Smooth muscle cell (in vitro differentiated cells): Measurements from ENCODE around the gene ACVR1. TPM values are rescaled to one million over a fixed set of nuclear protein-coding genes. Genes with fewer than 3 reads are reported as not detected.
A peak's percentile ranks its signal among the peaks of the same experiment; 100 is the strongest.

Experiments
- DNase-seq: peaks from one replicate; lab custom pipeline; 2025; ENCODE audit not compliant: unreplicated experiment; lab: John Stamatoyannopoulos, UW
- H2AFZ ChIP-seq: fragments of 200-600 bp; sonication (generic); 2 replicates; pipeline ENCODE4 v1.6.0; 2016; ENCODE audit warnings: antibody characterized with exemption, low read depth, mild to moderate bottlenecking
- H3F3A ChIP-seq: fragments of 200-600 bp; sonication (generic); 2 replicates; pipeline ENCODE4 v1.6.0; 2017; ENCODE audit warnings: antibody characterized with exemption, low read depth
- H3K27ac ChIP-seq: fragments of 200-600 bp; sonication (generic); 2 replicates; pipeline ENCODE4 v1.5.1; 2016; ENCODE audit warnings: low read depth, mild to moderate bottlenecking
- H3K27me3 ChIP-seq: fragments of 200-600 bp; sonication (generic); 2 replicates; pipeline ENCODE4 v1.6.1; 2016; ENCODE audit warnings: low read depth, mild to moderate bottlenecking
- H3K36me3 ChIP-seq: fragments of 200-600 bp; sonication (generic); 2 replicates; pipeline ENCODE4 v1.5.1; 2016; ENCODE audit warnings: low read depth
- H3K4me1 ChIP-seq: fragments of 200-600 bp; sonication (generic); 2 replicates; pipeline ENCODE4 v1.5.1; 2016; ENCODE audit warnings: low read depth
- H3K4me2 ChIP-seq: fragments of 200-600 bp; sonication (generic); 2 replicates; pipeline ENCODE4 v1.6.0; 2016; ENCODE audit warnings: mild to moderate bottlenecking
- H3K4me3 ChIP-seq: fragments of 200-600 bp; sonication (generic); 2 replicates; pipeline ENCODE4 v1.5.1; 2016; ENCODE audit warnings: mild to moderate bottlenecking
- H3K79me2 ChIP-seq: fragments of 200-600 bp; sonication (generic); 2 replicates; pipeline ENCODE4 v1.6.0; 2016; ENCODE audit warnings: low read depth, mild to moderate bottlenecking
- H3K9ac ChIP-seq: fragments of 200-600 bp; sonication (generic); 2 replicates; pipeline ENCODE4 v1.6.0; 2016; ENCODE audit warnings: low read depth
- H3K9me3 ChIP-seq: fragments of 200-600 bp; sonication (generic); replicated peaks from 2 replicates; pipeline ENCODE4 v1.5.1; 2016; ENCODE audit warnings: low read depth
- H4K20me1 ChIP-seq: fragments of 200-600 bp; sonication (generic); 2 replicates; pipeline ENCODE4 v1.6.0; 2016; ENCODE audit warnings: low read depth
- WGBS: methylation state at CpG from one replicate; pipeline ENCODE4 v1.1.7; 2016; ENCODE audit warnings: low lambda C conversion rate; 5-methylcytosine and 5-hydroxymethylcytosine counted together
- polyA plus RNA-seq: library from polyadenylated mRNA; unstranded; fragments of >200 nt; fragmentation: Nextera tagmentation; extraction: Ambion mirVana; gene quantifications from 2 replicates; pipeline ENCODE4 v1.2.1, GENCODE V29; 2016
- total RNA-seq: library from RNA; depleted of rRNA; stranded (reverse); fragments of >200 nt; gene quantifications from 2 replicates; pipeline ENCODE4 v1.2.3, GENCODE V29; 2014
- TF ChIP-seq, protein P1 (sequence below): fragments of 200-600 bp; sonication (generic); IDR thresholded peaks from 2 replicates; pipeline ENCODE4 v1.5.1; 2017; ENCODE audit warnings: borderline replicate concordance, mild to moderate bottlenecking, antibody characterized with exemption; ENCODE audit not compliant: insufficient read depth, poor library complexity, severe bottlenecking

ACVR1 gene
- total and polyA plus RNA-seq, 2 experiments from 2014 or later, result 27.2 to 32.7 TPM

DNA sequence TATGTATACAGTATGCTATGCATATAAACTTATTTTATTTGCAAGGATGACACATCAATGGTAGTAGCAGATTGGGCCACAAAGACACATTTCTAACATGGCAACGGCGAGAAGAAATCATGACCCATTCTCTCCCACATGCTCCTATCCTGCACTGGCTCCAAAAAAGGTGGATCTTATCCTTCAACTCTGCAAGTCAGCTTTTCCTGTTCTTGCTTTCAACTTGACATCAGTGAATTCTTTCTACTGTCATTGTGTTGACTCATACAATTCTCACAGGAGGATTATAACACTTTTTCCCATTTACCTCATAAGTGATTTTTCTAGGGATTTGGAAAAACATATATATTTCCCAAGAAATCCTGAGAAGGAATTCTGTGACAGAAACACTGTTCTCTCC lies 53.1 kb downstream of the ACVR1 start:
- Histone ChIP-seq H4K20me1 (peaks cover 87% of the 10 kb centered on the region), H3K27ac (peak overlapping the region; percentile 67), H2AFZ (no peak overlapping the region), H3K79me2 (peaks cover 67% of the 10 kb centered on the region), H3K9me3 (no peaks in the 10 kb centered on the region), H3K4me2 (no peak overlapping the region), H3K4me3 (no peak overlapping the region), H3K4me1 (peaks cover 3% of the 10 kb centered on the region), H3K9ac (peak overlapping the region; percentile 12), H3K27me3 (no peaks in the 10 kb centered on the region), H3K36me3 (no peaks in the 10 kb centered on the region), H3F3A (peaks cover 20% of the 10 kb centered on the region)
- 79% methylated on average over 2 of the region's 2 CpGs for WGBS
- no peak for DNase-seq
- TF ChIP-seq, protein P1, sequence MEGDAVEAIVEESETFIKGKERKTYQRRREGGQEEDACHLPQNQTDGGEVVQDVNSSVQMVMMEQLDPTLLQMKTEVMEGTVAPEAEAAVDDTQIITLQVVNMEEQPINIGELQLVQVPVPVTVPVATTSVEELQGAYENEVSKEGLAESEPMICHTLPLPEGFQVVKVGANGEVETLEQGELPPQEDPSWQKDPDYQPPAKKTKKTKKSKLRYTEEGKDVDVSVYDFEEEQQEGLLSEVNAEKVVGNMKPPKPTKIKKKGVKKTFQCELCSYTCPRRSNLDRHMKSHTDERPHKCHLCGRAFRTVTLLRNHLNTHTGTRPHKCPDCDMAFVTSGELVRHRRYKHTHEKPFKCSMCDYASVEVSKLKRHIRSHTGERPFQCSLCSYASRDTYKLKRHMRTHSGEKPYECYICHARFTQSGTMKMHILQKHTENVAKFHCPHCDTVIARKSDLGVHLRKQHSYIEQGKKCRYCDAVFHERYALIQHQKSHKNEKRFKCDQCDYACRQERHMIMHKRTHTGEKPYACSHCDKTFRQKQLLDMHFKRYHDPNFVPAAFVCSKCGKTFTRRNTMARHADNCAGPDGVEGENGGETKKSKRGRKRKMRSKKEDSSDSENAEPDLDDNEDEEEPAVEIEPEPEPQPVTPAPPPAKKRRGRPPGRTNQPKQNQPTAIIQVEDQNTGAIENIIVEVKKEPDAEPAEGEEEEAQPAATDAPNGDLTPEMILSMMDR, result no peak

DNA sequence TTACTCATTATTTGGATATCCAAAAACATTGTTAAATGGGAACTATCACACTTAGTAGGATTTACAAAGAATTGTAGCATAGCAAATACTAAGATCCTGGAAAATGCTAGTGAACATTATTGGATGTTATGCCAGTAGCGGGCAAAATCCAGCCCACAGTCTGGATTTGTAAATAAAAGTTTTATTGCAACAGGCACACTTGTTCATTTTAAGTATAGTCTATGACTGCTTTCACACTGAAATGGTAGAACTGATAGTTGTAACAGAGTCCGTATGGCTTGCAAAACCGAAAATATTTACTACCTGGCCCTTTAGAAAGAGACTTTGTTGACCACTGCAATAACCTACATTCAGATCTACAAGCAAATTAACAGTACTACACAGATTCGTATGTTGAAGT lies 53.6 kb downstream of the ACVR1 start:
- Histone ChIP-seq H3F3A (peaks cover 20% of the 10 kb centered on the region), H3K79me2 (peaks cover 63% of the 10 kb centered on the region), H3K27me3 (no peaks in the 10 kb centered on the region), H3K4me3 (no peak overlapping the region), H3K9ac (no peak overlapping the region), H3K36me3 (no peaks in the 10 kb centered on the region), H2AFZ (no peak overlapping the region), H3K9me3 (no peaks in the 10 kb centered on the region), H3K4me1 (peaks cover 3% of the 10 kb centered on the region), H3K4me2 (no peak overlapping the region), H4K20me1 (peaks cover 84% of the 10 kb centered on the region), H3K27ac (peak overlapping the region; percentile 67)
- WGBS, result 94% methylated on average over 4 of the region's 4 CpGs
- TF ChIP-seq, protein P1, result no peak
- DNase-seq, result no peak

DNA sequence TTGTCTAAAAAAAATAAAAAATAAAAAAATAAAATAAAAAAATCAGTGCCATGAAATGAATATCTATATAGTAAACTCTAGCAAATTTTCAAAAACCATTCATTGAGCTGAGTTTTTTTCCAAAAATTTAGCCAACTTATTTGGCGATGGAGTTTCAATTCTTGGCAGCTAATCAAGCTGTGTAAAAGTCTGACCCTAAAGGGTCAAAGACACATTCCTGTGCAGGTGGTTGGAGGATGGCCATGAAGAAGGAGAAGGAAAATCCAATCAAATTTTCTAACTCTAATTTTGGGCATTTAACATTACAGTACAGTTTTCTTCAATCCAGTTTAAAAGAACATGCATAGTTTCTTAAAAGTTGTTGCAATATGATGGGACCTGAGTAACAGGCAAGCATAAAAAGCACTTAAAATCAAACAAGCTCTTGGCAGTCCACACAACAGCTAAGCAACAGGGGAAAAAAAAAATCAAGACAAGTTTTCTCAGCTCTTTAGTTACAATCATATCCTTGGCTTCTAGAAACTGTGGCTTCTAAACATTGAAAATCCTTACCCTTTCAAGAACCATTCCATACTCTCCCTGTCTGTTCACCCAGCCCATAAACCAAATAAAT lies 54.5 kb downstream of the ACVR1 start:
- Histone ChIP-seq H3F3A (peaks cover 15% of the 10 kb centered on the region), H3K4me2 (no peak overlapping the region), H3K4me3 (no peak overlapping the region), H3K9me3 (no peaks in the 10 kb centered on the region), H3K27ac (no peak overlapping the region), H4K20me1 (peaks cover 74% of the 10 kb centered on the region), H3K27me3 (no peaks in the 10 kb centered on the region), H3K36me3 (no peaks in the 10 kb centered on the region), H3K9ac (no peak overlapping the region), H2AFZ (no peak overlapping the region), H3K79me2 (peaks cover 54% of the 10 kb centered on the region), H3K4me1 (peaks cover 3% of the 10 kb centered on the region)
- TF ChIP-seq, protein P1, result no peak
- WGBS, result 100% methylated on average over 1 of the region's 1 CpG
- DNase-seq, result no peak

- Histone ChIP-seq H2AFZ (no peak overlapping the region), H3K9ac (no peak overlapping the region), H3K9me3 (no peaks in the 10 kb centered on the region), H3K4me1 (no peaks in the 10 kb centered on the region), H3K27ac (no peak overlapping the region), H3F3A (peaks cover 6% of the 10 kb centered on the region), H3K4me3 (no peak overlapping the region), H3K79me2 (peaks cover 53% of the 10 kb centered on the region), H3K36me3 (no peaks in the 10 kb centered on the region), H3K27me3 (no peaks in the 10 kb centered on the region), H3K4me2 (no peak overlapping the region), H4K20me1 (peaks cover 60% of the 10 kb centered on the region)
- WGBS, result 93% methylated on average over 3 of the region's 3 CpGs
- no peak for DNase-seq
- TF ChIP-seq, protein P1, result no peak
These were observed 55.9 kb downstream of the ACVR1 start for GRCh38 chr2:157820193-157820592.
